ENCODE results near the gene ADARB1. TPM values are rescaled to one million over a fixed set of nuclear protein-coding genes. Genes with fewer than 3 reads are reported as not detected.

ADARB1 gene
- total RNA-seq, 2 experiments from 2014 or later, result 27.5 to 28.6 TPM

GRCh38 chr21:45157932-45158331, 83.6 kb downstream of the ADARB1 start:
- Histone ChIP-seq H3K4me3 (ENCODE audit: low read length) (no peak overlapping the region), H3K36me3 (ENCODE audit: insufficient read depth, low read length) (peaks cover 11% of the 10 kb centered on the region), H3K27me3 (ENCODE audit: control insufficient read depth in 1 of 2, insufficient read depth in 2 of 2, low read length in 2 of 2) (no peaks in the 10 kb centered on the region), H3K9me3 (ENCODE audit: control insufficient read depth in 1 of 2, insufficient read depth in 1 of 2, low read length in 2 of 2) (no peaks in the 10 kb centered on the region), H3K4me1 (ENCODE audit: insufficient read depth, low read length) (peaks cover 19% of the 10 kb centered on the region), H3K27ac (ENCODE audit: low read depth in 1 of 2, low read length in 2 of 2) (no peak overlapping the region)
- peaks cover 12% of the 10 kb centered on the region for H3K36me3 Mint-ChIP-seq (ENCODE audit: low read depth)
- ATAC-seq (ENCODE audit: poor library complexity), result no peak
- TF ChIP-seq CTCF (IDR thresholded peaks at IDR 0.05), result no peak
- no peak for DNase-seq
- CTCF ChIA-PET, result no interaction called here
- intact Hi-C loops (cut with DNase I, micrococcal nuclease), result no loop called here
- H3K4me3 Mint-ChIP-seq, result no peak overlapping the region
- no peaks in the 10 kb centered on the region for H3K27me3 Mint-ChIP-seq
- H3K4me1 Mint-ChIP-seq (ENCODE audit: low read depth), result peaks cover 32% of the 10 kb centered on the region
- H3K27ac Mint-ChIP-seq, result no peak overlapping the region
- POLR2A ChIA-PET, result no interaction called here
- no peaks in the 10 kb centered on the region for H3K9me3 Mint-ChIP-seq

GRCh38 chr21:45158491-45159423, 84.4 kb downstream of the ADARB1 start:
- intact Hi-C loops (cut with DNase I, micrococcal nuclease), result no loop called here
- H3K27ac Mint-ChIP-seq, result no peak overlapping the region
- TF ChIP-seq CTCF (IDR thresholded peaks at IDR 0.05), result no peak
- no peak overlapping the region for H3K4me3 Mint-ChIP-seq
- no peaks in the 10 kb centered on the region for H3K9me3 ChIP-seq (ENCODE audit: control insufficient read depth in 1 of 2, insufficient read depth in 1 of 2, low read length in 2 of 2)
- no peak overlapping the region for H3K4me3 ChIP-seq (ENCODE audit: low read length)
- peaks cover 11% of the 10 kb centered on the region for H3K36me3 ChIP-seq (ENCODE audit: insufficient read depth, low read length)
- H3K4me1 Mint-ChIP-seq (ENCODE audit: low read depth), result peaks cover 24% of the 10 kb centered on the region
- H3K9me3 Mint-ChIP-seq, result no peaks in the 10 kb centered on the region
- H3K36me3 Mint-ChIP-seq (ENCODE audit: low read depth), result peaks cover 12% of the 10 kb centered on the region
- ATAC-seq (ENCODE audit: poor library complexity) (no peak), DNase-seq (no peak)
- H3K27ac ChIP-seq (ENCODE audit: low read depth in 1 of 2, low read length in 2 of 2), result no peak overlapping the region
- POLR2A ChIA-PET, result no interaction called here
- H3K27me3 ChIP-seq (ENCODE audit: control insufficient read depth in 1 of 2, insufficient read depth in 2 of 2, low read length in 2 of 2), result no peaks in the 10 kb centered on the region
- no peaks in the 10 kb centered on the region for H3K27me3 Mint-ChIP-seq
- CTCF ChIA-PET, result no interaction called here
- peaks cover 13% of the 10 kb centered on the region for H3K4me1 ChIP-seq (ENCODE audit: insufficient read depth, low read length)

GRCh38 chr21:45160198-45160597, 85.8 kb downstream of the ADARB1 start:
- Mint-ChIP-seq H3K36me3 (ENCODE audit: low read depth) (peaks cover 7% of the 10 kb centered on the region), H3K27ac (no peak overlapping the region), H3K27me3 (no peaks in the 10 kb centered on the region), H3K9me3 (no peaks in the 10 kb centered on the region), H3K4me3 (no peak overlapping the region), H3K4me1 (ENCODE audit: low read depth) (peaks cover 10% of the 10 kb centered on the region)
- Histone ChIP-seq H3K36me3 (ENCODE audit: insufficient read depth, low read length) (peaks cover 11% of the 10 kb centered on the region), H3K27ac (ENCODE audit: low read depth in 1 of 2, low read length in 2 of 2) (no peak overlapping the region), H3K4me1 (ENCODE audit: insufficient read depth, low read length) (peaks cover 3% of the 10 kb centered on the region), H3K9me3 (ENCODE audit: control insufficient read depth in 1 of 2, insufficient read depth in 1 of 2, low read length in 2 of 2) (no peaks in the 10 kb centered on the region), H3K4me3 (ENCODE audit: low read length) (no peak overlapping the region), H3K27me3 (ENCODE audit: control insufficient read depth in 1 of 2, insufficient read depth in 2 of 2, low read length in 2 of 2) (no peaks in the 10 kb centered on the region)
- CTCF ChIA-PET, result no interaction called here
- ATAC-seq (ENCODE audit: poor library complexity), result no peak
- POLR2A ChIA-PET, result no interaction called here
- TF ChIP-seq CTCF (IDR thresholded peaks at IDR 0.05), result no peak
- intact Hi-C loops (cut with DNase I, micrococcal nuclease), result no loop called here
- no peak for DNase-seq

All from CD4-positive, alpha-beta T cell (primary cell).